GM12875 (cell line): ENCODE results near the gene RXRA.

Experiments
- H3K4me3 ChIP-seq: one replicate; pipeline ENCODE4 v1.5.1; 2011; ENCODE audit warnings: low read depth, low read length, control low read depth
- CTCF ChIP-seq: IDR thresholded peaks from 2 replicates; pipeline ENCODE4 v1.5.1; 2011; ENCODE audit warnings: low read depth, mild to moderate bottlenecking, control low read depth, inconsistent platforms, low read length, moderate library complexity, borderline replicate concordance; ENCODE audit not compliant: insufficient read depth

RXRA gene

GRCh38 chr9:134420281-134420845, 94.1 kb downstream of the RXRA start:
- no peak for TF ChIP-seq CTCF
- no peak overlapping the region for H3K4me3 ChIP-seq

DNA sequence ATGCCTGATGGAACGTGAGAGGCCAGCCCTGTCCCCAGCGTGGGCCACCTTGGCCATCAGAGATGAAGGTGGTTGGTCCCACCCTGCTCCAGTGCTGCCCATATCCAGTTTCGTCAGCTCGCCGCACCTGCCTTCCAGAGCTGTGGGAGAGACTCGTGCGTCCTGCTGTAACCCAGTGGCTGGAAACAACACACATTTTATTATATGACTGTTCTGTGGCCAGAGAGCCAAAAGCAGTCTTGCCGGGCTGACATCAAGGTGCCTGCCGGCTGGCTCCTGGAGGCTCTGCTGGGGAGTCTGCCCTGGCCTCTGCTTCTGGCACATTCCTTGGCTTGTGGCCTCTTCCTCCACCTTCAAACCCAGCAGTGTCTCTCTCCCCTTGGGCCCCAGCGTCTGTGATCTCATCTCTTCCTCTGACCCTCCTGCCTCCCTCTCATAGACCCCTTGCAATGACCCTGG, 94.7 kb downstream of the RXRA start:
- H3K4me3 ChIP-seq: no peak overlapping the region
- no peak for TF ChIP-seq CTCF

DNA sequence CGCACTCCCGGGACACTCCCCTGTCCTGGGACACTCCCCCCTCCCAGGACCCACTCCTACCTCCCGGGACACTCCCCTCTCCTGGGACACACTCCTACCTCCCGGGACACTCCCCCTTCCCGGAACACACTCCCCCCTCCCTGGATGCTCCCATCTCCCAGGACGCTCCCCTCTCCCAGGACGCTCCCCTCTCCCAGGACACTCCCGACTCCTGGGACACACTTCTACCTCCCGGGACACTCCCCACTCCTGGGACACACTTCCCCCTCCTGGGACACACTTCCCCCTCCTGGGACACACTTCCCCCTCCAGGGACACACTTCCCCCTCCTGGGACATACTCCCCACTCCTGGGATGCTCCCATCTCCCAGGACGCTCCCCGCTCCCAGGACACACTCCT, 95.6 kb downstream of the RXRA start:
- no peak overlapping the region for H3K4me3 ChIP-seq
- TF ChIP-seq CTCF: no peak

DNA sequence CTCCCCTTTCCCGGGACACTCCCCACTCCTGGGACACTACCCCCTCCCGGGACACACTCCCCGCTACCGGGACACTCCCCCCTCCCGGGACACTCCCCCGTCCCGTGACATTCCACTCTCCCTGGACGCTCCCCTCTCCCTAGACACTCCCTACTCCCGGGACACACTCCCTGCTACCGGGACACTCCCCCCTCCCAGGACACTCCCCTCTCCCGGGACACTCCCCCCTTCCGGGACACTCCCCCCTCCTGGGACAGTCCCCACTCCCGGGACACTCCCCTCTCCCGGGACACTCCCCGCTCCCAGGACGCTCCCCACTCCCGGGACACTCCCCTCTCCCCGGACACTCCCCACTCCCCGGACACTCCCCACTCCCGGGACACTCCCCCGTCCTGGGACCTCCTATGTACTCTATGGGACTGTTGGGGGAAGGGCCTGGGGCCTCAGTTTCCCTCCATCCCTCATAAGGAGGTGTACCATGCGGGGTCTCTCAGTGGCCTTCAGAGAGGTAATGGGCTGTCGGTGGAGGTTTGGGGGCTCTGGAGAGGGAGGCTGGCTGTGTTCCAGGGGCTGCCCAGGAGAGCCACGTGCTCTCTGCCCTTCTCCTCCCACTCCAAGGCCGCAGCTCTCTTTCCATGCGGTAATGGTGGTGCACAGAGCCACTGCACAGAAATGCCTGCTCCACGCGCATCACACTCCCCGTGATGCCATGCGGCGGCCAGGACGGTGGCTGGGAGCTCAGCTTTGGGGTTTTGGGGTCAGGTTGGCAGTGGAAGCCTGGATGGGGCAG, 96.2 kb downstream of the RXRA start:
- no peak for TF ChIP-seq CTCF
- no peak overlapping the region for H3K4me3 ChIP-seq

GRCh38 chr9:134423166-134423565, 96.9 kb downstream of the RXRA start:
- TF ChIP-seq CTCF: no peak

DNA sequence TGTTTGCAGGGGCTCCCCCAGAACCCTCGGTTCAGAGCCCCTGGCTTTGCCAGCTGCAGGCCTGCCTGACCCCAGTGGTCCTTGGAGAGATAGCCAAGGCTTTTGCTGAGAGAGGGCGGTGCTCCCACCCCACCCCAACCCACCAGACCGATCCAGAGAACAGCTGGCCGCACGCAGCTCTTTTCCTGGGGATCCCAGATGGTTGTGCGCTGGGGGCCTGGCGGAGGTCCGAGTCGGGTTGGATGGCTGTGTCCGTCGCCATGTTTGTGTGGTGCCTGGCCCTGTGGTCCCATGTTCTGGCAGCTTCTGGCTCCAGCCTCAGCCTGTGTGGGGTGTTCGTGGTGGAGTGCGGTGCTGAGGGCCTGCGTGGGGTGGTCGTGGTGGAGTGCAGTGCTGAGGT, 97.5 kb downstream of the RXRA start:
- no peak for TF ChIP-seq CTCF
- no peak overlapping the region for H3K4me3 ChIP-seq

More at GRCh38 chr9:134423166-134423565, 96.9 kb downstream of the RXRA start:
- H3K4me3 ChIP-seq: no peak overlapping the region

DNA sequence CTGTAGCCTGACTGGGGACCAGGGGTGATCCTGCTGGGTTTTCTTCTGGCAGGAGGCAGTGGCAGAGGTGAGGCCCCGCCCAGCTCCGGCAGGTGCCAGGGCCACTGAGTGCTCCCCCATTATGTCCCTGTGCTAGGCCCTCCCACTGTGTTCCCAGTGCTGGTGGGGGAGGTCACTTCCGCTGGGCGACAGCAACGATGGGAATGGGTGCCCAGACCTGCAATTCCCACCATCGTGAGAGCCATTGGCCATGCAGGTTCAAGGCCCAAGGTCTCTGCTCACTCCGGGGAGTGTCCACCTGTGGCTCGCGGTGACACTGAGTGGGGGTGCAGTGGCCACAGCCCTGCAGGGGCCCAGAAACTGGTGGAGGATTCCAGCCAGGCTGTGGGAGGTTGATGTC, 98.6 kb downstream of the RXRA start:
- no peak for TF ChIP-seq CTCF
- no peak overlapping the region for H3K4me3 ChIP-seq
